Natural killer cell (primary cell): ENCODE measurements around the gene DUSP9. TPM values are rescaled to one million over a fixed set of nuclear protein-coding genes. Genes with fewer than 3 reads are reported as not detected.

Experiments
- ATAC-seq, 3 donors: fragments of 150-1000 bp in 2 of 3; fragments of 200-7000 bp in 1 of 3; cut with Tn5 transposase; 1 replicate in 1 of 3; 2 replicates in 2 of 3; pipeline ENCODE4 v1.10.0; 2021; ENCODE audit warnings: mild to moderate bottlenecking in 2 of 3, moderate library complexity in 2 of 3
- DNase-seq, 2 donors: peaks; one replicate each; pipeline versions ENCODE4 v3.0.0 to v3.0.0-alpha.2; 2013 to 2021; ENCODE audit warnings: mixed read lengths in 1 of 2
- H3K27ac ChIP-seq: one replicate; pipeline ENCODE4 v1.5.1; 2013; ENCODE audit warnings: mild to moderate bottlenecking, low read length
- H3K27me3 ChIP-seq: one replicate; pipeline ENCODE4 v1.6.1; 2013; ENCODE audit warnings: low read length; ENCODE audit not compliant: control insufficient read depth, insufficient read depth
- H3K36me3 ChIP-seq: one replicate; pipeline ENCODE4 v1.6.1; 2013; ENCODE audit warnings: low read length; ENCODE audit not compliant: control insufficient read depth, insufficient read depth
- H3K4me1 ChIP-seq: one replicate; pipeline ENCODE4 v1.6.1; 2013; ENCODE audit warnings: low read length; ENCODE audit not compliant: control insufficient read depth, insufficient read depth
- H3K4me3 ChIP-seq: one replicate; pipeline ENCODE4 v1.5.1; 2013; ENCODE audit warnings: low read length
- H3K9me3 ChIP-seq: one replicate; pipeline ENCODE4 v1.6.1; 2013; ENCODE audit warnings: low read length; ENCODE audit not compliant: control insufficient read depth, insufficient read depth
- H3K27ac Mint-ChIP-seq, 2 donors: one replicate each; pipeline ENCODE4 v1.8.0; 2022; ENCODE audit warnings: mild to moderate bottlenecking in 2 of 2, mixed read lengths in 2 of 2, moderate library complexity in 1 of 2
- H3K27me3 Mint-ChIP-seq, 2 donors: one replicate each; pipeline ENCODE4 v1.8.0; 2022; ENCODE audit warnings: low read depth in 2 of 2, mixed read lengths in 2 of 2
- H3K36me3 Mint-ChIP-seq: one replicate; pipeline ENCODE4 v1.8.0; 2022; ENCODE audit warnings: mixed read lengths
- H3K4me1 Mint-ChIP-seq, 2 donors: one replicate each; pipeline ENCODE4 v1.8.0; 2022; ENCODE audit warnings: mixed read lengths in 2 of 2
- H3K4me3 Mint-ChIP-seq: one replicate; pipeline ENCODE4 v1.8.0; 2022; ENCODE audit warnings: mild to moderate bottlenecking, moderate library complexity, mixed read lengths
- H3K9me3 Mint-ChIP-seq, 2 donors: one replicate each; pipeline ENCODE4 v1.8.0; 2022; ENCODE audit warnings: mixed read lengths in 2 of 2
- CTCF ChIP-seq: fragments of 200-600 bp; IDR thresholded peaks from one replicate; pipeline ENCODE4 v1.8.0; 2022; ENCODE audit warnings: antibody characterized with exemption
- WGBS: methylation state at CpG from one replicate; pipeline ENCODE4 v1.1.7; 2013; ENCODE audit warnings: missing lambda C conversion rate; ENCODE audit not compliant: insufficient coverage; 5-methylcytosine and 5-hydroxymethylcytosine counted together
- intact Hi-C: fragments of 100-400 bp; cut with micrococcal nuclease; formaldehyde crosslinking; loops from one replicate; pipeline ENCODE4 v1.14.2; 2022
- total RNA-seq, 4 donors: library from RNA; stranded (reverse); fragments of 120-200 nt in 1 of 4; gene quantifications; one replicate each; pipeline versions ENCODE4 v1.2.3 to v1.2.4, GENCODE V29; 2013 to 2022

The DUSP9 gene
- total RNA-seq, 3 donors from 2014 or later (not counting 1 experiment from before 2014, with no cell fraction given) = not detected

- no peaks in the 10 kb centered on the region for H3K9me3 ChIP-seq
- Mint-ChIP-seq H3K4me1 (no peaks in the 10 kb centered on the region), H3K36me3 (no peaks in the 10 kb centered on the region), H3K27me3 (peaks cover 2 to 7% of the 10 kb centered on the region in 2 donors), H3K4me3 (no peak overlapping the region), H3K9me3 (no peaks in the 10 kb centered on the region), H3K27ac (no peak overlapping the region)
- no peaks in the 10 kb centered on the region for H3K4me1 ChIP-seq
- no peak overlapping the region for H3K4me3 ChIP-seq
- intact Hi-C loops = no loop called here
- H3K36me3 ChIP-seq = no peaks in the 10 kb centered on the region
- DNase-seq (no peak), ATAC-seq (no peak)
- 94% methylated on average over 6 of the region's 7 CpGs for WGBS
- no peaks in the 10 kb centered on the region for H3K27me3 ChIP-seq
- no peak overlapping the region for H3K27ac ChIP-seq
- TF ChIP-seq CTCF = no peak
Measured at GRCh38 chrX:153632595-153632946, 14.4 kb upstream of the DUSP9 start.

- no peak overlapping the region for H3K4me3 ChIP-seq
- H3K36me3 Mint-ChIP-seq = no peaks in the 10 kb centered on the region
- ATAC-seq = no peak
- peaks cover 2 to 7% of the 10 kb centered on the region in 2 donors for H3K27me3 Mint-ChIP-seq
- no peak overlapping the region for H3K4me3 Mint-ChIP-seq
- no peak overlapping the region for H3K27ac Mint-ChIP-seq
- H3K9me3 ChIP-seq = no peaks in the 10 kb centered on the region
- no peaks in the 10 kb centered on the region for H3K27me3 ChIP-seq
- H3K4me1 ChIP-seq = no peaks in the 10 kb centered on the region
- no peak overlapping the region for H3K27ac ChIP-seq
- H3K9me3 Mint-ChIP-seq = no peaks in the 10 kb centered on the region
- no peak for TF ChIP-seq CTCF
- H3K36me3 ChIP-seq = no peaks in the 10 kb centered on the region
- no peak for DNase-seq
- intact Hi-C loops = no loop called here
- WGBS = 88% methylated on average over 14 of the region's 14 CpGs
- no peaks in the 10 kb centered on the region for H3K4me1 Mint-ChIP-seq
Measured at GRCh38 chrX:153633048-153633447, 14.0 kb upstream of the DUSP9 start.

- Histone ChIP-seq H3K36me3 (no peaks in the 10 kb centered on the region), H3K9me3 (no peaks in the 10 kb centered on the region), H3K27me3 (no peaks in the 10 kb centered on the region), H3K4me3 (no peak overlapping the region), H3K4me1 (no peaks in the 10 kb centered on the region), H3K27ac (no peak overlapping the region)
- intact Hi-C loops = no loop called here
- Mint-ChIP-seq H3K27ac (no peak overlapping the region), H3K4me3 (no peak overlapping the region), H3K9me3 (no peaks in the 10 kb centered on the region), H3K4me1 (no peaks in the 10 kb centered on the region), H3K27me3 (peaks cover 2 to 7% of the 10 kb centered on the region in 2 donors), H3K36me3 (no peaks in the 10 kb centered on the region)
- 92% methylated on average over 14 of the region's 15 CpGs for WGBS
- DNase-seq = no peak
- ATAC-seq = no peak
- TF ChIP-seq CTCF = no peak
Measured at GRCh38 chrX:153633607-153634180, 13.3 kb upstream of the DUSP9 start.

- Histone ChIP-seq H3K4me1 (no peaks in the 10 kb centered on the region), H3K36me3 (no peaks in the 10 kb centered on the region), H3K27me3 (no peaks in the 10 kb centered on the region), H3K4me3 (no peak overlapping the region), H3K9me3 (no peaks in the 10 kb centered on the region), H3K27ac (no peak overlapping the region)
- intact Hi-C loops = no loop called here
- Mint-ChIP-seq H3K27me3 (peaks cover 2 to 7% of the 10 kb centered on the region in 2 donors), H3K9me3 (no peaks in the 10 kb centered on the region), H3K4me1 (no peaks in the 10 kb centered on the region), H3K36me3 (no peaks in the 10 kb centered on the region), H3K4me3 (no peak overlapping the region), H3K27ac (no peak overlapping the region)
- 95% methylated on average over 9 of the region's 9 CpGs for WGBS
- DNase-seq (no peak), ATAC-seq (no peak)
- no peak for TF ChIP-seq CTCF
Measured at GRCh38 chrX:153634236-153634635, 12.8 kb upstream of the DUSP9 start.
